GM12872 (cell line): ENCODE results near the gene CNOT2.

ENCODE experiments used
- TF ChIP-seq, protein P1 (sequence below): IDR thresholded peaks from 3 replicates; pipeline ENCODE4 v1.5.1; 2011; ENCODE audit warnings: low read depth, mild to moderate bottlenecking, low read length, moderate library complexity; ENCODE audit not compliant: insufficient read depth

The CNOT2 gene

DNA sequence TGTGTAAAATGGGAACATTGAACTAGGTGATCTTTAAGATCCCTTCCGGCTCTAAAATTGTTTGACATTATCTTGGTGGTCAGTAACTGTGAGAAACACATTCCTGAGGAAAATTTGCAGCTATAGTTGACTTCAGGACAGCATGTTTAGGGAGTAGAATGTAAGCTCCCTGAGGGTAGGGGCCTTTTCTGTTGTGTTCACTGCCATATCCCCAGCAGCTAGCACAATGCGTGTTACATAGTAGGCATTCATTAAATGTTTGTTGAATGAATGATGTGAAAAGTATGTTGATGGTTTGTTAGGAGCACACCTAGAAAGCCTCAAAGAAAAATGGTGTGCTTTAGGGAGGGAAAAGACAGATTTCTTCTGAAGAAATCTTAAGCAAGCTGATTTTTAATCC is 84.3 kb downstream of the CNOT2 start:
- TF ChIP-seq, protein P1, sequence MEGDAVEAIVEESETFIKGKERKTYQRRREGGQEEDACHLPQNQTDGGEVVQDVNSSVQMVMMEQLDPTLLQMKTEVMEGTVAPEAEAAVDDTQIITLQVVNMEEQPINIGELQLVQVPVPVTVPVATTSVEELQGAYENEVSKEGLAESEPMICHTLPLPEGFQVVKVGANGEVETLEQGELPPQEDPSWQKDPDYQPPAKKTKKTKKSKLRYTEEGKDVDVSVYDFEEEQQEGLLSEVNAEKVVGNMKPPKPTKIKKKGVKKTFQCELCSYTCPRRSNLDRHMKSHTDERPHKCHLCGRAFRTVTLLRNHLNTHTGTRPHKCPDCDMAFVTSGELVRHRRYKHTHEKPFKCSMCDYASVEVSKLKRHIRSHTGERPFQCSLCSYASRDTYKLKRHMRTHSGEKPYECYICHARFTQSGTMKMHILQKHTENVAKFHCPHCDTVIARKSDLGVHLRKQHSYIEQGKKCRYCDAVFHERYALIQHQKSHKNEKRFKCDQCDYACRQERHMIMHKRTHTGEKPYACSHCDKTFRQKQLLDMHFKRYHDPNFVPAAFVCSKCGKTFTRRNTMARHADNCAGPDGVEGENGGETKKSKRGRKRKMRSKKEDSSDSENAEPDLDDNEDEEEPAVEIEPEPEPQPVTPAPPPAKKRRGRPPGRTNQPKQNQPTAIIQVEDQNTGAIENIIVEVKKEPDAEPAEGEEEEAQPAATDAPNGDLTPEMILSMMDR = no peak

DNA sequence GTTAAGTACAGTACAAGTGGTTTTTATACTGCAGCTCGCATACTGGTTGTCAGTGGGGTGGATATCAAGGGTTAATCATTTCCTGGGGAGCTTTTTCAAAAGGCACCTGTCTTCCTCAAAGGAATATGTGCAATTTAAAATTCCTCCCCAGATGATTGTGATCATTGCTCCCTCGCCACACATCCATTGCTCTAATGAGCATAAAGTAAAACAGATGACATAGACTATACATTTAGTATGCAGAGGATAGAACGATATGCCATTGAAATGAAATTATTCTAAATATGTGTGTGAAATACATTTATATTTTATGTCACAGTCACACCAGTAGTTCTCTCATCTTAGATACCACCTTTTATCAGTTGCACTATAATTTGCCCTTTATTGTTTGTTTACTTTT is 86.5 kb downstream of the CNOT2 start:
- TF ChIP-seq, protein P1 = no peak

DNA sequence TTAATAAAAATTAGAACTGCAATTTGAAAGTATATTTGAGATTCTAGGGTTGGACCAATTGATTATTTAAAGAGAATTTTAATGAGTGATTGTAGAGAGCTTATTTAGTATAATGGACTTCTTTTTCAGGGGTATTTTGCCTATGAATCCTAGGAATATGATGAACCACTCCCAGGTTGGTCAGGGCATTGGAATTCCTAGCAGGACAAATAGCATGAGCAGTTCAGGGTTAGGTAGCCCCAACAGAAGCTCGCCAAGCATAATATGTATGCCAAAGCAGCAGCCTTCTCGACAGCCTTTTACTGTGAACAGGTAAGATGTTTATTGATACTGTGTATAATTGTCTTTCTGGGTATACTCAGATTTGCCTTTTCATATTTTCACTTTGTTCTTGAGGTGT is 86.9 kb downstream of the CNOT2 start:
- TF ChIP-seq, protein P1 = no peak

DNA sequence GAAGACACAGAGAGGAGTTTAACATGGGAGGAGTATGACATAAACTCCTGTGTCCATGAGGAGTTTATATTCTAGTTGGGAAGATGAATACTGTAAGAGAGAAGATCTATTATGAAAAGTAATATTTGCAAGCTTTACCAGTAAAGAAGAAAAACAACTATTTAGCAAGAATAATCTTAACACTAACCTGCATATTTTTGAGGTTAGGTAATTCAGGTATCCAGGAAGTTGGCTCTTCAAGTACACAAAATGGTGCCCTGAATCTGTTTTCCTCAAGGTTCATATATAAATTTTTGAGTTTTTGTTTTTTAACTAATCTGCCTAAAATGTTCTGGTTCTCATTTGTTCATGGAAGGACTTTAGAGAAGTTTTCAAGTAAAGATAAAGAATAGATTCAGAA is 89.0 kb downstream of the CNOT2 start:
- TF ChIP-seq, protein P1 = no peak

DNA sequence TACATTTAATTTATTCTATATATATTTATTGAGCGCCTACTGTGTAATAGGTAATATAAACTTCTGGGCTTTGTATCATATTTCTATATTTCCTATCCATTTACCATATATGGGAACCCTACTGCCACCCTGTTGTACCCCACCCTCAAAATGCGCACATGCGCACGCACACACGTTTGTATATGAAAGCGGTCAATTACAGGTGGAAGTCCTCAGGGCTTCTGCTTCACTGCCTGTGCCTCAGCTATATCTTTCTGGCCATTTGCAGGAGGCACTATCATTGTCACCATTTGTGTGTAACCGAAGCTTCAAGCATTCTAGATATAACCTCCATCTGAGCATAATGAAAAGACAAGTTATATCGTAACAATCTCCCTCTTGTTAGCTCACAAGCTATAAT is 91.5 kb downstream of the CNOT2 start:
- TF ChIP-seq, protein P1 = no peak

DNA sequence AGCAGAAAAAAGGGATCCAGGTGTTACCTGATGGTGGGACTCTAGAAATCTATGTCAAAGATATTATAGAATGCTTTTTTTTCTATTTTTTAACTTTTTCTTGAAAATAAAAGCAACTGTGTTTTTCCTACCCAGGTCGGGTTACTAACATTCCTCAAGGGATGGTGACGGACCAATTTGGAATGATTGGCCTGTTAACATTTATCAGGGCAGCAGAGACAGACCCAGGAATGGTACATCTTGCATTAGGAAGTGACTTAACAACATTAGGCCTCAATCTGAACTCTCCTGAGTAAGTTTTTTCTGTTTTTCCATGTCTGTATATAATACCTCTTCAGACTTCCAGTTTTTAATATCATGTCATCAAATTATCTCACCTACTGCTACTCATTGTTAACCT is 95.3 kb downstream of the CNOT2 start:
- TF ChIP-seq, protein P1 = no peak

DNA sequence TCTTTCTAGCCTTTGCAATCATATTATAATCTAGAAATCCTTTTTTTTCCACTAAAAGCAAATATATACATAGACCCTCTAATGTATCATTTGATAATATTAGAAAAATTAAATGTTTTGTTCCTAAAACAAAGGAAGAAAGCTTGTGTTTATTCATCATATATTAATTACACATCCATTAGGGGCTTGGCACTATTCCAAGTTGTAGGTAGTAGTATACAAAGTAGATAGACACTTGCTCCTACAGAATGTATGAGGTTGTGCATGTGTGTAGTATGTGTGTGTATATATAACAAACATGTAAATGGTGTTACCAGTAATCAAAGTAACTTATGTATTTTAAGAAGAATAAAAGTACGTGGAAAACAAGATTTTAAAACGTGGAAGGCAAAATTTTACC is 107.8 kb downstream of the CNOT2 start:
- TF ChIP-seq, protein P1 = no peak
